SH-SY5Y (cell line): ENCODE data around the gene SETD1B.

Experiments
- GATA2 ChIP-seq: IDR thresholded peaks from 2 replicates; pipeline ENCODE4 v1.6.1; 2011; ENCODE audit warnings: mild to moderate bottlenecking, low read depth, low read length
- GATA3 ChIP-seq: IDR thresholded peaks from 2 replicates; pipeline ENCODE4 v1.6.1; 2011; ENCODE audit warnings: low read depth, mild to moderate bottlenecking, low read length, moderate library complexity

DNA sequence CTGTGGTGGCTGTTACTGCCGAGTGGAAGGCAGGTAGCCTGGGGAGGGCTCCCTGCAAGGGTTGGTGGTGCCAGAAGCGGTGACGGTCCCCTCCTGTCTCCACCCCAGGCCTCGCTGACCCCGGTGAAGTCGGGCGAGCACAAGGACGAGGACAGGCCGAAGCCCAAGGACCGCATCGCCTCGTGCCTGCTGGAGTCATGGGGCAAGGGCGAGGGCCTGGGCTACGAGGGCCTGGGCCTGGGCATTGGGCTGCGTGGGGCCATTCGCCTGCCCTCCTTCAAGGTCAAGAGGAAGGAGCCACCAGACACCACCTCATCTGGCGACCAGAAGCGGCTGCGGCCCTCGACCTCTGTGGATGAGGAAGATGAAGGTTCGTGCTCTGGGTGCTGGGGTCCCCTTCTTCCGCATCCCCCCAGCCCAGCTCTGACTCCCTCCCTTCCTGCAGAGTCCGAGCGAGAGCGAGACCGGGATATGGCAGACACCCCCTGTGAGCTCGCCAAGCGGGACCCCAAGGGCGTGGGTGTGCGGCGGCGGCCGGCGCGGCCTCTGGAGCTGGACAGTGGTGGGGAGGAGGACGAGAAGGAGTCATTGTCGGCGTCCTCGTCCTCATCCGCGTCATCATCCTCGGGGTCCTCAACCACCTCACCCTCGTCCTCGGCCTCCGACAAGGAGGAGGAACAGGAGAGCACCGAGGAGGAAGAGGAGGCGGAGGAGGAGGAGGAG lies 13.3 kb downstream of the SETD1B start:
- TF ChIP-seq GATA2 = no peak
- TF ChIP-seq GATA3 = no peak
